ENCODE data around the gene BMS1. TPM values are rescaled to one million over a fixed set of nuclear protein-coding genes. Genes with fewer than 3 reads are reported as not detected.

BMS1 gene
- total and polyA plus RNA-seq, 2 of the 8 experiments (the other 6 are each of a cell fraction or from before 2014, with no cell fraction given), result 3.7 to 34.6 TPM

GRCh38 chr10:42830237-42830636 is 47.6 kb downstream of the BMS1 start:
- Histone ChIP-seq H3K9me3 (ENCODE audit: insufficient read depth in 2 of 2, low read depth in 1 of 2, low read length in 1 of 2) (no peaks in the 10 kb centered on the region), H3K56ac (replicated peaks; ENCODE audit: insufficient read length, low read depth, low read length) (no peak overlapping the region), H3K27ac (ENCODE audit: low read depth, low read length) (no peak overlapping the region), H3K23me2 (ENCODE audit: low read depth, low read length) (no peaks in the 10 kb centered on the region), H2AFZ (ENCODE audit: low read length) (no peak overlapping the region), H2BK5ac (ENCODE audit: low read depth, low read length) (no peak overlapping the region; the same call in 1 of the 2 replicates), H3K79me1 (ENCODE audit: low read depth, low read length) (no peaks in the 10 kb centered on the region), H2AK5ac (ENCODE audit: low read depth, low read length) (no peak overlapping the region), H3K4me1 (replicated peaks in 1 of 4; ENCODE audit: control insufficient read depth in 3 of 4, insufficient read depth in 4 of 4, low read length in 3 of 4) (peaks cover 5 to 15% (median 10%) of the 10 kb centered on the region in 4 experiments), H3K27me3 (replicated peaks in 1 of 4; ENCODE audit: control insufficient read depth in 3 of 4, extremely low read depth in 1 of 4, insufficient read depth in 3 of 4, low read length in 3 of 4) (no peaks in the 10 kb centered on the region), H3K9ac (replicated peaks in 1 of 4; ENCODE audit: extremely low read depth in 1 of 4, low read depth in 3 of 4, low read length in 3 of 4) (no peak overlapping the region), H3K18ac (ENCODE audit: extremely low read depth, low read length) (no peak overlapping the region; the same call in 1 of the 2 replicates), H3K23ac (ENCODE audit: insufficient read length) (no peak overlapping the region), H3K79me2 (ENCODE audit: control insufficient read depth in 1 of 2, insufficient read depth in 2 of 2, low read length in 2 of 2) (no peaks in the 10 kb centered on the region), H4K91ac (replicated peaks; ENCODE audit: insufficient read length, low read length) (no peak overlapping the region), H4K8ac (ENCODE audit: extremely low read depth, insufficient read depth, low read length) (no peak overlapping the region), H3K4me3 (ENCODE audit: extremely low read depth in 1 of 4, insufficient read depth in 2 of 4, low read depth in 3 of 4, low read length in 4 of 4) (no peak overlapping the region), H2BK15ac (ENCODE audit: low read length) (no peak overlapping the region), H3K14ac (ENCODE audit: insufficient read length) (no peak overlapping the region), H4K20me1 (replicated peaks in 1 of 2; ENCODE audit: control insufficient read depth in 1 of 2, insufficient read depth in 2 of 2, low read length in 2 of 2) (no peaks in the 10 kb centered on the region), H2BK12ac (ENCODE audit: low read depth, low read length) (no peak overlapping the region), H3K4me2 (ENCODE audit: insufficient read depth in 1 of 2, low read depth in 2 of 2, low read length in 2 of 2) (no peak overlapping the region), H2BK120ac (replicated peaks; ENCODE audit: low read depth, low read length) (no peak overlapping the region), H3K36me3 (ENCODE audit: control insufficient read depth in 2 of 4, insufficient read depth in 4 of 4, low read length in 3 of 4) (peaks cover 10 to 24% (median 18%) of the 10 kb centered on the region in 4 experiments), H4K5ac (ENCODE audit: insufficient read length, low read depth, low read length) (no peak overlapping the region), H3K4ac (replicated peaks; ENCODE audit: insufficient read length, low read depth, low read length) (no peak overlapping the region), H2BK20ac (ENCODE audit: low read length) (peak overlapping the region; percentile 48; the same call in 1 of the 2 replicates)
- 100% methylated on average over 7 of the region's 7 CpGs; no CpG with 5 or more reads in 1 of the 2 experiments for WGBS, 2 experiments (ENCODE audit: extremely low coverage in 1 of 2, insufficient coverage in 1 of 2, insufficient read length in 1 of 2, insufficient replicate concordance in 2 of 2, low coverage in 1 of 2, low lambda C conversion rate in 2 of 2, missing lambda C conversion rate in 1 of 2)
- FAIRE-seq, result no peak
- TF ChIP-seq RFX5 (IDR thresholded peaks at IDR 0.05; ENCODE audit: borderline replicate concordance, low read depth, low read length) (no peak), JUND (IDR thresholded peaks at IDR 0.05; ENCODE audit: low read length) (no peak)
- CTCF ChIA-PET (ENCODE audit: partially characterized antibody), result no interaction called here
- no peak for DNase-seq (ENCODE audit: low read depth in 1 of 2, low spot score in 2 of 2)
- POLR2A ChIA-PET (ENCODE audit: partially characterized antibody), result no interaction called here
